ENCODE data around the gene SDC1.

The SDC1 gene

GRCh38 chr2:20180676-20181648 lies 44.0 kb downstream of the SDC1 start:
- no peak for DNase-seq

- DNase-seq, result no peak
These were observed 45.0 kb downstream of the SDC1 start for GRCh38 chr2:20179755-20180594.

- no peak for DNase-seq
These were observed 45.5 kb downstream of the SDC1 start for GRCh38 chr2:20179466-20179754.

GRCh38 chr2:20178666-20179465 lies 46.1 kb downstream of the SDC1 start:
- DNase-seq, result no peak

- no peak for DNase-seq
These were observed 46.7 kb downstream of the SDC1 start for GRCh38 chr2:20178249-20178607.

GRCh38 chr2:20177556-20178248 lies 47.2 kb downstream of the SDC1 start:
- no peak for DNase-seq

GRCh38 chr2:20176760-20177159 lies 48.2 kb downstream of the SDC1 start:
- DNase-seq, result no peak

GRCh38 chr2:20175931-20176330 lies 49.0 kb downstream of the SDC1 start:
- DNase-seq, result no peak

- DNase-seq, result no peak
These were observed 49.7 kb downstream of the SDC1 start for GRCh38 chr2:20175267-20175666.

GRCh38 chr2:20174410-20174809 lies 50.5 kb downstream of the SDC1 start:
- no peak for DNase-seq

GRCh38 chr2:20173496-20174402 lies 51.2 kb downstream of the SDC1 start:
- DNase-seq, result no peak

GRCh38 chr2:20173064-20173463 lies 51.9 kb downstream of the SDC1 start:
- DNase-seq, result no peak

GRCh38 chr2:20172273-20173055 lies 52.5 kb downstream of the SDC1 start:
- no peak for DNase-seq

- no peak for DNase-seq
These were observed 53.4 kb downstream of the SDC1 start for GRCh38 chr2:20171445-20171977.

GRCh38 chr2:20170704-20171250 lies 54.2 kb downstream of the SDC1 start:
- DNase-seq, result no peak

GRCh38 chr2:20169796-20170703 lies 54.9 kb downstream of the SDC1 start:
- no peak for DNase-seq

GRCh38 chr2:20168727-20169696 lies 55.9 kb downstream of the SDC1 start:
- no peak for DNase-seq

Data from midbrain (tissue), 1 donor.